ENCODE results near the gene SGCD.

Gene SGCD

DNA sequence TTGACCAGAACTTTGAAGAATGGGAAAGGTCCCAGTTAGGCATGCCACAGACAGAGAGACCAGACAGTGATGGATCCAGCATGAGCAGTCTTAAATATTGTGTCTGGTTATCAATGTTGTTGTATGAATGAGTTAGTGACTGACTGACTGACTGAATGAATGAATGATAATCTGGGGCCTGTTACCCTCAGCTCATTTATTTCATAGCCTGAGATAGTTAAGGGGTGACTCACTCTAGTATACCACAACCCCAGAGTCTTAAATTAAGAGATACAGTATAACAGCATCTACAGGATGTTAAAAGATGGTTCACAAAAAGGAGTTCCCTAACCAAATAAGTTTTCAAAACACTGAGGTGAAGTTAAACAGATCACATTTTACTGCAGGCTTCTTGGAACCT lies 133.5 kb downstream of the SGCD start:
- Histone ChIP-seq H3K27ac (replicated peaks; ENCODE audit: low read length) (no peak overlapping the region), H2BK5ac (ENCODE audit: low read length) (no peak overlapping the region), H3K4me1 (ENCODE audit: control insufficient read depth in 2 of 2, insufficient read depth in 1 of 2, low read depth in 1 of 2, low read length in 2 of 2) (no peaks in the 10 kb centered on the region), H2BK120ac (ENCODE audit: low read depth, low read length) (no peak overlapping the region), H3K9ac (ENCODE audit: low read depth, low read length, poor library complexity) (no peak overlapping the region), H3K4ac (ENCODE audit: low read length) (no peak overlapping the region), H2AK5ac (ENCODE audit: low read depth, low read length) (no peak overlapping the region), H4K8ac (ENCODE audit: low read depth, low read length) (no peak overlapping the region), H3K23ac (ENCODE audit: low read depth, low read length, poor library complexity) (no peak overlapping the region), H3K14ac (ENCODE audit: low read length) (no peak overlapping the region), H3K18ac (ENCODE audit: low read length) (no peak overlapping the region), H2BK15ac (ENCODE audit: low read length) (no peak overlapping the region), H3K4me3 (ENCODE audit: low read length in 2 of 2) (no peak overlapping the region), H3K27me3 (ENCODE audit: control insufficient read depth in 3 of 3, insufficient read depth in 3 of 3, low read depth in 1 of 3, low read length in 3 of 3) (no peaks in the 10 kb centered on the region), H4K91ac (ENCODE audit: low read depth, low read length, poor library complexity) (no peak overlapping the region), H2AFZ (ENCODE audit: low read length) (no peak overlapping the region), H3K79me1 (ENCODE audit: low read depth, low read length) (no peaks in the 10 kb centered on the region), H3K9me3 (replicated peaks in 1 of 2; ENCODE audit: control insufficient read depth in 2 of 2, insufficient read depth in 1 of 2, low read depth in 1 of 2, low read length in 2 of 2) (no peaks in the 10 kb centered on the region), H3K36me3 (replicated peaks in 1 of 2; ENCODE audit: control insufficient read depth in 2 of 2, insufficient read depth in 2 of 2, low read length in 2 of 2) (no peaks in the 10 kb centered on the region), H2BK12ac (ENCODE audit: low read length) (no peak overlapping the region), H3K4me2 (ENCODE audit: insufficient read depth, low read length, poor library complexity, severe bottlenecking) (no peak overlapping the region)
- no peak for DNase-seq (ENCODE audit: low spot score)

GRCh38 chr5:156466871-156467270 lies 139.9 kb downstream of the SGCD start:
- H3K4me3 ChIP-seq (ENCODE audit: low read length in 2 of 2), result no peak overlapping the region
- no peak overlapping the region for H2BK5ac ChIP-seq (ENCODE audit: low read length)
- no peak overlapping the region for H3K18ac ChIP-seq (ENCODE audit: low read length)
- H3K79me1 ChIP-seq (ENCODE audit: low read depth, low read length), result no peaks in the 10 kb centered on the region
- H2BK120ac ChIP-seq (ENCODE audit: low read depth, low read length), result no peak overlapping the region
- no peak overlapping the region for H2BK15ac ChIP-seq (ENCODE audit: low read length)
- no peak overlapping the region for H4K91ac ChIP-seq (ENCODE audit: low read depth, low read length, poor library complexity)
- no peak overlapping the region for H3K14ac ChIP-seq (ENCODE audit: low read length)
- H2AK5ac ChIP-seq (ENCODE audit: low read depth, low read length), result no peak overlapping the region
- no peak overlapping the region for H4K8ac ChIP-seq (ENCODE audit: low read depth, low read length)
- no peak overlapping the region for H3K4ac ChIP-seq (ENCODE audit: low read length)
- H3K36me3 ChIP-seq (replicated peaks in 1 of 2; ENCODE audit: control insufficient read depth in 2 of 2, insufficient read depth in 2 of 2, low read length in 2 of 2), result no peaks in the 10 kb centered on the region
- H3K27ac ChIP-seq (replicated peaks; ENCODE audit: low read length), result no peak overlapping the region
- H2AFZ ChIP-seq (ENCODE audit: low read length), result no peak overlapping the region
- H3K4me1 ChIP-seq (ENCODE audit: control insufficient read depth in 2 of 2, insufficient read depth in 1 of 2, low read depth in 1 of 2, low read length in 2 of 2), result no peaks in the 10 kb centered on the region
- no peaks in the 10 kb centered on the region for H3K9me3 ChIP-seq (replicated peaks in 1 of 2; ENCODE audit: control insufficient read depth in 2 of 2, insufficient read depth in 1 of 2, low read depth in 1 of 2, low read length in 2 of 2)
- no peak overlapping the region for H3K4me2 ChIP-seq (ENCODE audit: insufficient read depth, low read length, poor library complexity, severe bottlenecking)
- WGBS, 2 donors (ENCODE audit: extremely low coverage in 2 of 2, insufficient read length in 2 of 2, insufficient replicate concordance in 1 of 2), result no CpG with 5 or more reads among the region's 3 CpGs
- H3K27me3 ChIP-seq (ENCODE audit: control insufficient read depth in 3 of 3, insufficient read depth in 3 of 3, low read depth in 1 of 3, low read length in 3 of 3), result no peaks in the 10 kb centered on the region
- DNase-seq (ENCODE audit: low spot score), result no peak
- H3K9ac ChIP-seq (ENCODE audit: low read depth, low read length, poor library complexity), result no peak overlapping the region
- H3K23ac ChIP-seq (ENCODE audit: low read depth, low read length, poor library complexity), result no peak overlapping the region
- no peak overlapping the region for H2BK12ac ChIP-seq (ENCODE audit: low read length)

DNA sequence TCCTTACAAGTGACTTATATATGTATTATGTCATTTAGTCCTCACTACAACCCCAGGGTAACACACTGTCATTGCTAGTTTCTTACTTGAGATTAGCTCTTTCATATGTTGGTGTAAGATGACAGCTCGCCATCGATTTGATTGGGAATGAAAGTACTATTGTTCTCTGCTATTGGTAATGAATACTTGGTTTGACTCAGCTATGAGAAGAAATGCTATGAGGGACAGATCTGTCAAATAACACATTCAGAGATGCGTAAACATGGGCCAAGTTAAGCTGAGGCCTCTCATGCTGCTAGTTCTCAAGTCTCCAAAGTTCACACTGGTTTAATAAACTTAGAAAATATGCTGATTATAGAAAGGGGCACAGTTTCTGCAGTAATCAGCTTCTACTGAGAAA lies 142.7 kb downstream of the SGCD start:
- H3K14ac ChIP-seq (ENCODE audit: low read length), result no peak overlapping the region
- H3K9ac ChIP-seq (ENCODE audit: low read depth, low read length, poor library complexity), result no peak overlapping the region
- no peaks in the 10 kb centered on the region for H3K4me1 ChIP-seq (ENCODE audit: control insufficient read depth in 2 of 2, insufficient read depth in 1 of 2, low read depth in 1 of 2, low read length in 2 of 2)
- no peak overlapping the region for H4K8ac ChIP-seq (ENCODE audit: low read depth, low read length)
- H2BK12ac ChIP-seq (ENCODE audit: low read length), result no peak overlapping the region
- no peaks in the 10 kb centered on the region for H3K79me1 ChIP-seq (ENCODE audit: low read depth, low read length)
- no peaks in the 10 kb centered on the region for H3K36me3 ChIP-seq (replicated peaks in 1 of 2; ENCODE audit: control insufficient read depth in 2 of 2, insufficient read depth in 2 of 2, low read length in 2 of 2)
- H3K23ac ChIP-seq (ENCODE audit: low read depth, low read length, poor library complexity), result no peak overlapping the region
- no peak overlapping the region for H3K4me3 ChIP-seq (ENCODE audit: low read length in 2 of 2)
- no peak overlapping the region for H2BK120ac ChIP-seq (ENCODE audit: low read depth, low read length)
- no peak overlapping the region for H3K18ac ChIP-seq (ENCODE audit: low read length)
- WGBS, 2 donors (ENCODE audit: extremely low coverage in 2 of 2, insufficient read length in 2 of 2, insufficient replicate concordance in 1 of 2), result no CpG with 5 or more reads among the region's 3 CpGs
- no peaks in the 10 kb centered on the region for H3K9me3 ChIP-seq (replicated peaks in 1 of 2; ENCODE audit: control insufficient read depth in 2 of 2, insufficient read depth in 1 of 2, low read depth in 1 of 2, low read length in 2 of 2)
- no peak for DNase-seq (ENCODE audit: low spot score)
- no peak overlapping the region for H2AFZ ChIP-seq (ENCODE audit: low read length)
- no peak overlapping the region for H3K4me2 ChIP-seq (ENCODE audit: insufficient read depth, low read length, poor library complexity, severe bottlenecking)
- no peak overlapping the region for H2BK5ac ChIP-seq (ENCODE audit: low read length)
- H3K4ac ChIP-seq (ENCODE audit: low read length), result no peak overlapping the region
- H2BK15ac ChIP-seq (ENCODE audit: low read length), result no peak overlapping the region
- no peak overlapping the region for H4K91ac ChIP-seq (ENCODE audit: low read depth, low read length, poor library complexity)
- no peak overlapping the region for H3K27ac ChIP-seq (replicated peaks; ENCODE audit: low read length)
- no peak overlapping the region for H2AK5ac ChIP-seq (ENCODE audit: low read depth, low read length)
- no peaks in the 10 kb centered on the region for H3K27me3 ChIP-seq (ENCODE audit: control insufficient read depth in 3 of 3, insufficient read depth in 3 of 3, low read depth in 1 of 3, low read length in 3 of 3)

DNA sequence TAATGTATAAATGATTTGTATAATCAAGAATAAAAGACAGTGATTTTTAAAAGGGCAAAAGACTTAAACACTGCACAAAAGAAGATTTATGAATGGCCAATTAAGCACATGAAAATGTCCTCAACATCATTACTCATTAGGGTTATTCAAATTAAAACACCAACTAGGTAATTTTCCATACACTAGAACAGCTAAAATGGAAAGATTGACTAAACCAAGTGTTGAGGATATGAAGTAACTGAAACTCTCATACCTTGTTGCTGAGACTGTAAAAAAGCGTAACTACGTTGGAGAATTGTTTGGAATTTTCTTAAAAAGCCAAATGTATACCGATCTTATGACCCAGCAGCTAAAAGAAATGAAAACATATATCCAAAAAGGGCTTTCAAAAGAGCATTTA lies 144.9 kb downstream of the SGCD start:
- Histone ChIP-seq H3K79me1 (ENCODE audit: low read depth, low read length) (no peaks in the 10 kb centered on the region), H3K36me3 (replicated peaks in 1 of 2; ENCODE audit: control insufficient read depth in 2 of 2, insufficient read depth in 2 of 2, low read length in 2 of 2) (no peaks in the 10 kb centered on the region), H3K4me1 (ENCODE audit: control insufficient read depth in 2 of 2, insufficient read depth in 1 of 2, low read depth in 1 of 2, low read length in 2 of 2) (peaks cover 0 to 8% of the 10 kb centered on the region in 2 donors), H2BK15ac (ENCODE audit: low read length) (no peak overlapping the region), H3K4me2 (ENCODE audit: insufficient read depth, low read length, poor library complexity, severe bottlenecking) (no peak overlapping the region), H3K27me3 (ENCODE audit: control insufficient read depth in 3 of 3, insufficient read depth in 3 of 3, low read depth in 1 of 3, low read length in 3 of 3) (no peaks in the 10 kb centered on the region), H2AFZ (ENCODE audit: low read length) (no peak overlapping the region), H2AK5ac (ENCODE audit: low read depth, low read length) (no peak overlapping the region), H4K91ac (ENCODE audit: low read depth, low read length, poor library complexity) (no peak overlapping the region), H3K4ac (ENCODE audit: low read length) (no peak overlapping the region), H3K4me3 (ENCODE audit: low read length in 2 of 2) (no peak overlapping the region), H2BK5ac (ENCODE audit: low read length) (no peak overlapping the region), H3K14ac (ENCODE audit: low read length) (no peak overlapping the region), H3K23ac (ENCODE audit: low read depth, low read length, poor library complexity) (no peak overlapping the region), H3K9ac (ENCODE audit: low read depth, low read length, poor library complexity) (no peak overlapping the region), H3K27ac (replicated peaks; ENCODE audit: low read length) (no peak overlapping the region), H3K9me3 (replicated peaks in 1 of 2; ENCODE audit: control insufficient read depth in 2 of 2, insufficient read depth in 1 of 2, low read depth in 1 of 2, low read length in 2 of 2) (no peaks in the 10 kb centered on the region), H2BK12ac (ENCODE audit: low read length) (no peak overlapping the region), H3K18ac (ENCODE audit: low read length) (no peak overlapping the region), H4K8ac (ENCODE audit: low read depth, low read length) (no peak overlapping the region), H2BK120ac (ENCODE audit: low read depth, low read length) (no peak overlapping the region)
- no peak for DNase-seq (ENCODE audit: low spot score)
- WGBS, 2 donors (ENCODE audit: extremely low coverage in 2 of 2, insufficient read length in 2 of 2, insufficient replicate concordance in 1 of 2), result no CpG with 5 or more reads among the region's 3 CpGs

Data from neuronal stem cell (in vitro differentiated cells).